ENCODE results near the gene CTNND1. TPM values are rescaled to one million over a fixed set of nuclear protein-coding genes. Genes with fewer than 3 reads are reported as not detected.

CTNND1 gene
- total and polyA plus RNA-seq, 2 of the 4 experiments (the other 2 are of a cell fraction), result 88.5 to 229 TPM

GRCh38 chr11:57764021-57764420 is 2.4 kb downstream of the CTNND1 start:
- Histone ChIP-seq H2BK15ac (ENCODE audit: low read depth, low read length) (no peak overlapping the region), H3K4me1 (ENCODE audit: control insufficient read depth, insufficient read depth, low read length) (peaks cover 8% of the 10 kb centered on the region), H3K4me3 (ENCODE audit: insufficient read depth, low read depth, low read length) (peak overlapping the region; percentile 99), H4K8ac (ENCODE audit: low read depth in 2 of 2, low read length in 2 of 2) (no peak overlapping the region), H3K4ac (ENCODE audit: low read depth, low read length) (peak overlapping the region; percentile 75; the same call in 1 of the 2 replicates), H3K4me2 (ENCODE audit: low read depth, low read length) (peak overlapping the region; percentile 99), H4K20me1 (ENCODE audit: insufficient read depth, low read length) (peaks cover 55% of the 10 kb centered on the region), H2BK5ac (ENCODE audit: low read depth, low read length, poor library complexity, severe bottlenecking) (peak overlapping the region; percentile 97), H2AK5ac (ENCODE audit: low read depth, low read length) (no peak overlapping the region), H3K23ac (ENCODE audit: low read depth, low read length) (peak overlapping the region; percentile 95; the same call in 1 of the 2 replicates), H3K9ac (ENCODE audit: low read depth, low read length) (peak overlapping the region; percentile 100), H3K9me1 (ENCODE audit: insufficient read depth, low read length) (0 out of 2 replicates have a peak, but pooled peaks cover 6% of the 10 kb centered on the region), H3K27me3 (ENCODE audit: control insufficient read depth, insufficient read depth, low read length) (no peaks in the 10 kb centered on the region), H3K9me3 (ENCODE audit: control insufficient read depth, insufficient read depth, low read length) (no peaks in the 10 kb centered on the region), H3K36me3 (ENCODE audit: control insufficient read depth, insufficient read depth, low read length) (peaks cover 4% of the 10 kb centered on the region), H3K14ac (replicated peaks; ENCODE audit: low read depth, low read length) (peak overlapping the region; percentile 86), H2AK9ac (replicated peaks; ENCODE audit: low read depth, low read length, poor library complexity) (no peak overlapping the region), H3K56ac (ENCODE audit: extremely low read depth, insufficient read depth, low read length) (no peak overlapping the region), H2BK120ac (ENCODE audit: low read depth, low read length) (no peak overlapping the region), H4K91ac (ENCODE audit: insufficient read depth, low read depth, low read length) (peak overlapping the region; percentile 26; the same call in 1 of the 2 replicates), H2AFZ (replicated peaks; ENCODE audit: low read length, poor library complexity) (no peak overlapping the region), H3K79me1 (ENCODE audit: low read depth in 1 of 2, low read length in 2 of 2) (peaks cover 0 to 31% of the 10 kb centered on the region in 2 experiments; a peak in 2 of 4 replicates), H2BK20ac (ENCODE audit: low read depth, low read length) (no peak overlapping the region), H3K27ac (ENCODE audit: insufficient read depth, low read length) (peak overlapping the region; percentile 56; the same call in 1 of the 2 replicates), H3K18ac (ENCODE audit: low read depth, low read length) (no peak overlapping the region), H4K5ac (ENCODE audit: low read depth, low read length) (no peak overlapping the region)
- in situ Hi-C loops (cut with MboI; ENCODE audit: low sequenced_read_pairs) (no loop called here), dilution Hi-C loops (cut with HindIII; ENCODE audit: low sequenced_read_pairs, unreplicated experiment) (no loop called here), intact Hi-C loops (cut with micrococcal nuclease) (loop anchor here (5.0 kb wide), 3 partner anchors 293 to 748 kb away; no protein-coding TSS in a partner anchor)
- WGBS, 2 experiments (ENCODE audit: extremely low coverage in 2 of 2, insufficient read length in 1 of 2), result no CpG with 5 or more reads among the region's 4 CpGs
- ChIA-PET POLR2A (ENCODE audit: unreplicated experiment) (interaction anchor here (0.6 to 1.4 kb wide), 5 partner anchors 15 to 263 kb away, joined by 3 to 7 read pairs (median 5); no protein-coding TSS in a partner anchor), CTCF (interaction anchor here (1.5 to 2.0 kb wide), 2 partner anchors 15 to 37 kb away, joined by 5 to 8 read pairs; no protein-coding TSS in a partner anchor)
- TF ChIP-seq MAFK (IDR thresholded peaks at IDR 0.05; ENCODE audit: low read depth, low read length), result no peak
- no peak for TF ChIP-seq FOS (IDR thresholded peaks at IDR 0.05; ENCODE audit: low read depth, low read length)
- no peak for TF ChIP-seq NFE2L2 (IDR thresholded peaks at IDR 0.05; ENCODE audit: low read depth, low read length)
- no peak for TF ChIP-seq BHLHE40 (IDR thresholded peaks at IDR 0.05; ENCODE audit: low read depth, low read length)
- TF ChIP-seq CHD1 (IDR thresholded peaks at IDR 0.05; ENCODE audit: low read depth, low read length), result no peak
- TF ChIP-seq CTCF (conservative IDR thresholded peaks at IDR 0.05; ENCODE audit: low read depth, low read length), result no peak
- TF ChIP-seq USF2 (IDR thresholded peaks at IDR 0.05; ENCODE audit: low read depth, low read length), result no peak
- no peak for TF ChIP-seq POLR2A (IDR thresholded peaks at IDR 0.05; ENCODE audit: low read depth, low read length)
- no peak for TF ChIP-seq ELK1 (IDR thresholded peaks at IDR 0.05; ENCODE audit: borderline replicate concordance, low read depth, low read length)
- TF ChIP-seq RCOR1 (IDR thresholded peaks at IDR 0.05; ENCODE audit: insufficient replicate concordance, low read length), result no peak
- no peak for TF ChIP-seq MAZ (IDR thresholded peaks at IDR 0.05; ENCODE audit: borderline replicate concordance, low read depth, low read length)
- TF ChIP-seq SMC3 (IDR thresholded peaks at IDR 0.05; ENCODE audit: low read depth, low read length), result no peak
- TF ChIP-seq MXI1 (IDR thresholded peaks at IDR 0.05; ENCODE audit: borderline replicate concordance, low read depth, low read length), result no peak
- no peak for TF ChIP-seq CEBPB (IDR thresholded peaks at IDR 0.05; ENCODE audit: low read depth, low read length)
- TF ChIP-seq RFX5 (IDR thresholded peaks at IDR 0.05; ENCODE audit: low read depth, low read length), result no peak
- no peak for TF ChIP-seq RAD21 (IDR thresholded peaks at IDR 0.05; ENCODE audit: low read length)
- BruUV-seq (replicated peaks), result no TSS peak
- DNase-seq, result no peak
- ATAC-seq (ENCODE audit: low read depth), result no peak

Data from IMR-90 (cell line).